EL (cell line): Measurements from ENCODE around the gene SIRPB1.
"Not testable (repeated sequence)": the region's sequence is repeated elsewhere in the genome, so short reads cannot be mapped to it uniquely, and the experiment has no call there.

ENCODE experiments used
- DNase-seq: peaks from one replicate; pipeline ENCODE4 v3.0.0-alpha.2; 2016

The SIRPB1 gene

GRCh38 chr20:1588533-1589460 is 31.0 kb downstream of the SIRPB1 start:
- no peak for DNase-seq

- no peak for DNase-seq
Measured at GRCh38 chr20:1587781-1588532, 31.9 kb downstream of the SIRPB1 start.

GRCh38 chr20:1579488-1579887 is 40.3 kb downstream of the SIRPB1 start:
- DNase-seq, result no peak

- no peak for DNase-seq
Measured at GRCh38 chr20:1577906-1578305, 41.9 kb downstream of the SIRPB1 start.

GRCh38 chr20:1577313-1577712 is 42.5 kb downstream of the SIRPB1 start:
- DNase-seq, result not testable (repeated sequence)

- DNase-seq, result no peak
Measured at GRCh38 chr20:1576641-1577040, 43.2 kb downstream of the SIRPB1 start.

GRCh38 chr20:1576003-1576402 is 43.8 kb downstream of the SIRPB1 start:
- DNase-seq, result not testable (repeated sequence)

- not testable (repeated sequence) for DNase-seq
Measured at GRCh38 chr20:1571583-1571982, 48.2 kb downstream of the SIRPB1 start.
